ENCODE data around the gene SLC7A4. TPM values are rescaled to one million over a fixed set of nuclear protein-coding genes. Genes with fewer than 3 reads are reported as not detected.

SLC7A4 gene
- total RNA-seq, 4 donors from 2014 or later, result 0.64 to 4.1 TPM; not detected in 2

DNA sequence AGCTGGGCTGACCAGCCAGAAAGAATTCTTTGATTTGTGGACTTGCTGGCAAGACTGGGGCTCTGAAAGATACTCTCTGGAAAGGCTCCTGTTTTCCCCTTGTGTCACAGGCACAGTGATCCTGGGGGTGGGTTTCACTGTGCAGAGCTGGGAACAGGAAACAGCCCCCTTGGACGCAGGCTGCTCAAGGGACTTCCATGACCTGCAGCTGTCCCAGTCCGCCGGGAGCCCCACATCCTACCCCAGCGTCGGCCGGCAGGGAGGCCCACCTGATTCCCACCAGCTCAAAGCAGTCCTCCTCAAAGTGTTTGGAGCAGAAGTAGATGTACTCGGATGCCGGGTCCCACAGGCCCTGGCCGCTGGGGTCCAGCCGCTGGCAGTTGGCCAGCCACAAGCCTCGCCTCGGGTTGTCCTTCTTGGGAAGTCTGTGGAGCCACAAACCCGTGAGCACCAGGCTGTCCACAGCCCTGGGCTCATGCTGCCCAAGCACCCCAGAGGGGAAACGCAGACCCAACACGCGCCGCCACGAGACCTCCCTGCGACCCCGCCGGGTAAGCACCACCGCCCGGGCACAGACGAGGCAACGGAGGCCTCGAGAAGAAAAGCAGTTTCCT is 31.3 kb downstream of the SLC7A4 start:
- Histone ChIP-seq H3K4me1 (peaks cover 23 to 36% (median 29%) of the 10 kb centered on the region in 4 donors), H3K9me3 (no peaks in the 10 kb centered on the region), H3K27ac (peak overlapping the region; percentile 93 to 99 (median 99)), H3K36me3 (peaks cover 0 to 8% (median 2%) of the 10 kb centered on the region in 4 donors), H3K27me3 (no peaks in the 10 kb centered on the region), H3K4me3 (peak overlapping the region; percentile 64 to 89 (median 76))
- no peak for TF ChIP-seq POLR2A (IDR thresholded peaks at IDR 0.05)
- TF ChIP-seq POLR2AphosphoS5 (IDR thresholded peaks at IDR 0.05), result no peak
- TF ChIP-seq EP300 (IDR thresholded peaks at IDR 0.05; ENCODE audit: low read depth), result no peak
- TF ChIP-seq CTCF (IDR thresholded peaks at IDR 0.05), result peak in 1 of 5 experiments; percentile 6
- intact Hi-C loops (cut with DNase I; ENCODE audit: low total_unique reads) (loop anchor here (5.0 kb wide), 1 partner anchor 279 kb away; no protein-coding TSS in a partner anchor), in situ Hi-C loops (cut with MboI; ENCODE audit: low pct_ligation_motif_present in 1 of 4, low pct_unique_long_range_greater_than_20kb in 1 of 4, low sequenced_read_pairs in 3 of 4) (no loop called here)
- DNase-seq, result no peak
- WGBS, 2 donors (ENCODE audit: low coverage in 1 of 2), result 5% methylated on average over 11 of the region's 26 CpGs; no CpG with 5 or more reads in 1 of the 2 donors

DNA sequence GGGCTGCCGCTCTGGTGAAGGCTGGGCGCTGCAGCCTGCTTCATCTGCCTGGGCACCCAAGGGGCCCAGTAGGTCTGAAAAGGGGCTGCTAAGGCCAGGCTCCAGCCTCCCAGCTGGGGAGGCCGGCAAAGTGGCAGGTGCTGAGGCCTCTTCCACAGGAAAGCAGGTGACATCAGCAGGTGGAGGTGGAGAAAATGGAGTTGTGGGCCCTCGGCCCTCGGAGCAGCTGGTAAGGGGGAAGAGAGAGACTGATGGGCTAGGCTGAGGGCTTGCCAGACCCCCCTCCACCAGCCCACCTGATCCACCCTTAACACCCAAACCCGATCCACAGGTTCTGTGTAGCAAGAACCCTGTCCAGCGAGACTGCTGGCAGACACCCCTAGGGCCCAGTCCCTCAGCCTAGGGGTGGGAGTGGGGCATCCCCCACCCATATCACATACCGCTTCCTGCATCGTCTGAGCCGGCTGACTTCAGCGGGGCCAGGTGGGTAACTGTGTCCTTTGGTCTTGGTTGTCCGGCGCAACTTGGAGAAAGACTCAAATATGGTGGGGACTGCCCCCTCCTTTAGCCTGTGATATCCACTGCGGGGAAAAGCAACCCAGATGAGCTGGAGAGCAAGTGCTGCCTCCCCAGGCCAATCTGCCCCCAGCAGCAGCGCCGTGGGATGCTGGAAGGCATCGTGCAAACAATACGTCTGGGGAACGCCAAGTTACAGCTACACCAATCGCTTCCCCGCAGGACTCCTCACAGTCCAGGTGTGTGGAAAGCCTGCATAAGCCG is 32.0 kb downstream of the SLC7A4 start:
- in situ Hi-C loops (cut with MboI; ENCODE audit: low pct_ligation_motif_present in 1 of 4, low pct_unique_long_range_greater_than_20kb in 1 of 4, low sequenced_read_pairs in 3 of 4) (no loop called here), intact Hi-C loops (cut with DNase I; ENCODE audit: low total_unique reads) (loop anchor here (5.0 kb wide), 1 partner anchor 278 kb away; no protein-coding TSS in a partner anchor)
- no peak for TF ChIP-seq EP300 (IDR thresholded peaks at IDR 0.05; ENCODE audit: low read depth)
- no peak for TF ChIP-seq POLR2A (IDR thresholded peaks at IDR 0.05)
- TF ChIP-seq CTCF (IDR thresholded peaks at IDR 0.05), result no peak
- no peak for TF ChIP-seq POLR2AphosphoS5 (IDR thresholded peaks at IDR 0.05)
- peak overlapping the region; percentile 93 to 99 (median 99) for H3K27ac ChIP-seq
- 50% methylated on average over 21 of the region's 22 CpGs; no CpG with 5 or more reads in 1 of the 2 donors for WGBS, 2 donors (ENCODE audit: low coverage in 1 of 2)
- no peak for DNase-seq
- no peaks in the 10 kb centered on the region for H3K27me3 ChIP-seq
- peaks cover 23 to 36% (median 29%) of the 10 kb centered on the region in 4 donors for H3K4me1 ChIP-seq
- H3K9me3 ChIP-seq, result no peaks in the 10 kb centered on the region
- peak overlapping the region; percentile 64 to 89 (median 76) for H3K4me3 ChIP-seq
- peaks cover 0 to 8% (median 2%) of the 10 kb centered on the region in 4 donors for H3K36me3 ChIP-seq

DNA sequence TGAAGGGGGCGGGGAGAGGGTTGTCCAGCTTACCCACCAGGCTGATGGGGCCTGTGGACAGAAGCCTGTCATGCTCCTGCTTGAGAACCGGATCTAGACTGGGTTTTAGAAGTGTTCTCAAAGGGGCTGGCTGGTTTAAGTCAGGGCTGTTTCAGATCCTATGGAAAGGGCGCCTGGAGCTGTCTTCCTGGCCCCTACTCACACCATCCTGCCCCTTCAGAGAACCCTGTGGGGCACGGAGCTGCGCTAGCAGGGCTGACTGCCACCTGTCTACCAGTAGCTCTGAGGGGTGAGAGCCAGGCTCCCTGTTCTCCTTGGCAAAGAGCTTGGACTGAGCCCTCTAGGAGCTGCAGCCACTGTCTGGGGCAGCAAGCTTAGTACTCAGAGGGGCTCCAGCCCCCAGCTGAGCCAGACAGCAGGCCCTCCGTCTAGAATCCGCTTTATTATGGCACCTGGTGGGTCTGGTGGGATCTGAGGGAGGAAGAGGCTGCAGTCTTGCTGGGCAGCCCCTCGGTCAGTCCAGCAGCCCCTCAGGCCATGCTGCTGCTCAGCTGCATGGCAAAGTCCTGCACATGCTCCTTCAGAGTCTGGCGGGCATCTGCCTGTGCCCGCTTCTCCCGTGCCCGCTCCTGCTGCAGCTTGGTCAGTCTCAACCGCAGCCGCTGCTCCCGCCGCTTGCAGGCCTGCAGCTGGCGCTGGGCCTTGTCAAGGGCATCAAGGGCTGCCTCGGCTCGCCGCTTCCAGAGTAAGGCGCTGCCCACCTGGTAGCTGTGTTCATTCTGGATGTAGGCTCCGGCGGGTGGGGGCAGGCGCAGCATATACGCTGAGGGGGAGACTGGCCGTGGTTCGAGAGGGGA is 32.8 kb downstream of the SLC7A4 start:
- peak; percentile 14 for TF ChIP-seq POLR2A (IDR thresholded peaks at IDR 0.05)
- no peak for TF ChIP-seq POLR2AphosphoS5 (IDR thresholded peaks at IDR 0.05)
- 93% methylated on average over 22 of the region's 27 CpGs; no CpG with 5 or more reads in 1 of the 2 donors for WGBS, 2 donors (ENCODE audit: low coverage in 1 of 2)
- Histone ChIP-seq H3K36me3 (peaks cover 0 to 8% (median 2%) of the 10 kb centered on the region in 4 donors), H3K27me3 (no peaks in the 10 kb centered on the region), H3K4me3 (peak overlapping the region in 1 of 4 donors; percentile 89), H3K9me3 (no peaks in the 10 kb centered on the region), H3K27ac (no peak overlapping the region), H3K4me1 (peaks cover 23 to 36% (median 29%) of the 10 kb centered on the region in 4 donors)
- no peak for DNase-seq
- intact Hi-C loops (cut with DNase I; ENCODE audit: low total_unique reads) (loop anchor here (5.0 kb wide), 1 partner anchor 277 kb away; no protein-coding TSS in a partner anchor), in situ Hi-C loops (cut with MboI; ENCODE audit: low pct_ligation_motif_present in 1 of 4, low pct_unique_long_range_greater_than_20kb in 1 of 4, low sequenced_read_pairs in 3 of 4) (no loop called here)

GRCh38 chr22:20998411-20999336 is 33.7 kb downstream of the SLC7A4 start:
- Histone ChIP-seq H3K4me1 (peaks cover 18 to 33% (median 27%) of the 10 kb centered on the region in 4 donors), H3K36me3 (peaks cover 0 to 8% (median 2%) of the 10 kb centered on the region in 4 donors), H3K27me3 (no peaks in the 10 kb centered on the region), H3K4me3 (no peak overlapping the region), H3K9me3 (no peaks in the 10 kb centered on the region), H3K27ac (no peak overlapping the region)
- WGBS, 2 donors (ENCODE audit: low coverage in 1 of 2), result 67 to 69% methylated on average over 1 to 7 of the region's 7 CpGs
- DNase-seq, result no peak
- TF ChIP-seq EP300 (IDR thresholded peaks at IDR 0.05; ENCODE audit: low read depth) (no peak), CTCF (IDR thresholded peaks at IDR 0.05) (no peak), POLR2A (IDR thresholded peaks at IDR 0.05) (no peak), POLR2AphosphoS5 (IDR thresholded peaks at IDR 0.05) (no peak)
- intact Hi-C loops (cut with DNase I; ENCODE audit: low total_unique reads) (no loop called here), in situ Hi-C loops (cut with MboI; ENCODE audit: low pct_ligation_motif_present in 1 of 4, low pct_unique_long_range_greater_than_20kb in 1 of 4, low sequenced_read_pairs in 3 of 4) (no loop called here)

All from transverse colon (tissue), 4 donors.